Activated T-cell treated with anti-CD3 and anti-CD28 coated beads for 24 hours (primary cell): Measurements from ENCODE around the gene SYT13.

ENCODE experiments used
- DNase-seq: peaks from one replicate; pipeline ENCODE4 v3.0.0-alpha.2; 2020; ENCODE audit warnings: low read depth

SYT13 gene

GRCh38 chr11:45216901-45217300, 69.2 kb downstream of the SYT13 start:
- no peak for DNase-seq

GRCh38 chr11:45216031-45216430, 70.1 kb downstream of the SYT13 start:
- no peak for DNase-seq

- DNase-seq, result no peak
Observed at GRCh38 chr11:45215098-45215865, 70.9 kb downstream of the SYT13 start.

- no peak for DNase-seq
Observed at GRCh38 chr11:45213717-45214116, 72.4 kb downstream of the SYT13 start.

GRCh38 chr11:45213316-45213665, 72.8 kb downstream of the SYT13 start:
- no peak for DNase-seq

GRCh38 chr11:45212566-45213315, 73.4 kb downstream of the SYT13 start:
- no peak for DNase-seq

- no peak for DNase-seq
Observed at GRCh38 chr11:45211732-45212131, 74.4 kb downstream of the SYT13 start.

- no peak for DNase-seq
Observed at GRCh38 chr11:45210846-45211245, 75.3 kb downstream of the SYT13 start.

GRCh38 chr11:45209891-45210699, 76.0 kb downstream of the SYT13 start:
- no peak for DNase-seq

- no peak for DNase-seq
Observed at GRCh38 chr11:45209000-45209879, 76.9 kb downstream of the SYT13 start.

- no peak for DNase-seq
Observed at GRCh38 chr11:45208135-45208534, 78.0 kb downstream of the SYT13 start.

- DNase-seq, result no peak
Observed at GRCh38 chr11:45205978-45206377, 80.2 kb downstream of the SYT13 start.

- no peak for DNase-seq
Observed at GRCh38 chr11:45204761-45205160, 81.4 kb downstream of the SYT13 start.

GRCh38 chr11:45193695-45194094, 92.4 kb downstream of the SYT13 start:
- DNase-seq, result no peak
